Stimulated activated memory B cell treated with anti-CD40 and anti-IgM and Interleukin-4, amounts not matched to agents 10 μg/mL and 1 μg/mL and 100 μg/mL, for 72 hours (primary cell): ENCODE data around the gene PPP1CB.
"Not testable (repeated sequence)": the region's sequence is repeated elsewhere in the genome, so short reads cannot be mapped to it uniquely, and the experiment has no call there.

Experiments used
- ATAC-seq: fragments of 150-1000 bp; cut with Tn5 transposase; 2 replicates; pipeline ENCODE4 v1.10.0; 2021
- H3K27ac Mint-ChIP-seq: one replicate; pipeline ENCODE4 v1.8.0; 2022; ENCODE audit warnings: mild to moderate bottlenecking, mixed read lengths
- H3K27me3 Mint-ChIP-seq: one replicate; pipeline ENCODE4 v1.8.0; 2022; ENCODE audit warnings: mixed read lengths
- H3K36me3 Mint-ChIP-seq: one replicate; pipeline ENCODE4 v1.8.0; 2022; ENCODE audit warnings: mixed read lengths
- H3K4me1 Mint-ChIP-seq: one replicate; pipeline ENCODE4 v1.8.0; 2022; ENCODE audit warnings: mixed read lengths
- H3K4me3 Mint-ChIP-seq: one replicate; pipeline ENCODE4 v1.8.0; 2022; ENCODE audit warnings: mild to moderate bottlenecking, moderate library complexity, mixed read lengths
- H3K9me3 Mint-ChIP-seq: one replicate; pipeline ENCODE4 v1.8.0; 2022; ENCODE audit warnings: mixed read lengths

The PPP1CB gene

DNA sequence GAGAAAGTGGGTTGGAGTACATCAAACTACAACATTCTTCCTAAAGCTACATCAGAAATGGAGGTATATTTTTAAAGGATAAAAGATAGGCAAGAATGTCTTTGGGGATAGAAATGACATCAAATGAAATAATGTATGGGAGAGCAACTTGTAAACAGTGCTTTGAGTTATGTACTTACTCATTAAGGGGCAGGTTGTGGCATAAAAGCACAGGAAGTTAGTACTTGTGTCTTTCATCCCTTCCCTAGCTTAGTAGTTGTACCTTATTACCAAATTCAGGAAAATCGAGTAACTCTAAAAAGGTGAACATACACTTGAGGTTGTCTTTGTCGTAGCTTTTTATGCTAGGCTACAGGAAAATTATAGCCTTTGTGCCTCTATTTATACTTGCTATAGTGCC is 28.9 kb downstream of the PPP1CB start:
- no peak overlapping the region for H3K27ac Mint-ChIP-seq
- H3K36me3 Mint-ChIP-seq, result peaks cover 26% of the 10 kb centered on the region
- no peaks in the 10 kb centered on the region for H3K27me3 Mint-ChIP-seq
- no peak for ATAC-seq
- H3K9me3 Mint-ChIP-seq, result no peaks in the 10 kb centered on the region
- no peak overlapping the region for H3K4me3 Mint-ChIP-seq
- peaks cover 13% of the 10 kb centered on the region for H3K4me1 Mint-ChIP-seq

DNA sequence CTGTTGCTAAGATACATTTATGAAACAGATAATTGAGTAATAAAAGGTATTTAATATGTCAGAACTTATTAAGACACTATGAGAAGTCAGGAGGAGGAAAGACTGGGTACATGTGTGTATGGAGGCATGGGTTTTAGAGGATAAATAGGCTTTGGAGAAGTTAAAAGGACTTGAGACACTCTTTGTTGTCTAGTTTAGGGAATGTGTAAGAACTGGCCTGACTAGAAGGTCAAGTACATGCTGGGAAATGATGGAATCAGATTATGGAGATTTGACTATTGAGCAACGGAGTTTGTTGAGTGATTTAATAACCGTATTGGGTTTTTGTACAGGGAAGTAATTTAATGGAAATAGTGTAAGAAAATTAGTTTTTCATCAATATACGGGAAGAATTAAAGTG is 30.8 kb downstream of the PPP1CB start:
- no peak overlapping the region for H3K27ac Mint-ChIP-seq
- no peaks in the 10 kb centered on the region for H3K4me1 Mint-ChIP-seq
- peaks cover 33% of the 10 kb centered on the region for H3K36me3 Mint-ChIP-seq
- no peaks in the 10 kb centered on the region for H3K9me3 Mint-ChIP-seq
- ATAC-seq, result no peak
- no peaks in the 10 kb centered on the region for H3K27me3 Mint-ChIP-seq
- no peak overlapping the region for H3K4me3 Mint-ChIP-seq

DNA sequence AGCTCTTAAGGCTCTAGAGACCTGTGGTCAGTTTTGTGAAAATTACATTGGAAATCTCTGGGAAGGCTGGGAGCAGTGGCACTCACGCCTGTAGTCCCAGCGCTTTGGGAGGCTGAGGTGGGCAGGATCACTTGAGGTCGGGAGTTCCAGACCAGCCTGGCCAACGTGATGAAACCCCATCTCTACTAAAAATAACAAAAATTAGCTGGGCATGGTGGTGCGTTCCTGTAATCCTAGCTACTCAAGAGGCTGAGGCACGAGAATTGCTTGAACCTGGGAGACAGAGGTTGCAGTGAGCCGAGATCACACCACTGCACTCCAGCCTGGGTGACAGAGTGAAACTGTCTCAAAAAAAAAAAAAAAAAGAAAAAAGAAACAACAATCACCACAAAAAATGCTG is 32.9 kb downstream of the PPP1CB start:
- not testable (repeated sequence) for ATAC-seq, H3K9me3 Mint-ChIP-seq, H3K27me3 Mint-ChIP-seq, H3K27ac Mint-ChIP-seq, H3K4me1 Mint-ChIP-seq, H3K4me3 Mint-ChIP-seq
- peaks cover 49% of the 10 kb centered on the region for H3K36me3 Mint-ChIP-seq

DNA sequence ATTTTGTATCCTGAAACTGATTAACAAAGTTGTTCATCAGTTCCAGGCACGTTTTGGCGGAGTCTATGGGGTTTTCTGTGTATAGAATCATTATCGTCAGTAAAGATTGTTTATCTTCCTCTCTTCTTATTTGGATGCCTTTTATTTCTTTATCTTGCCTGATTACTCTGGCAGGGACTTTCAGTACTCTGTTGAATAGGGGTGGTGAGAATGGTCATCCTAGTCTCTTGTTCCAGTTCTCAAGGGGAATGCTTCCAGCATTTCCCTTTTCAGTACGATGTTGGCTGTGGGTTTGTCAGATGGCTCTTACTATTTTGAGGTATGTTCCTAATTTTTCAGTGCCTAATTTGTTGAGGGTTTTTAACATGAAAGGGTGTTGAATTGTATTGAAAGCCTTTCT is 45.0 kb downstream of the PPP1CB start:
- ATAC-seq, result no peak
- peaks cover 79% of the 10 kb centered on the region for H3K36me3 Mint-ChIP-seq
- no peaks in the 10 kb centered on the region for H3K9me3 Mint-ChIP-seq

DNA sequence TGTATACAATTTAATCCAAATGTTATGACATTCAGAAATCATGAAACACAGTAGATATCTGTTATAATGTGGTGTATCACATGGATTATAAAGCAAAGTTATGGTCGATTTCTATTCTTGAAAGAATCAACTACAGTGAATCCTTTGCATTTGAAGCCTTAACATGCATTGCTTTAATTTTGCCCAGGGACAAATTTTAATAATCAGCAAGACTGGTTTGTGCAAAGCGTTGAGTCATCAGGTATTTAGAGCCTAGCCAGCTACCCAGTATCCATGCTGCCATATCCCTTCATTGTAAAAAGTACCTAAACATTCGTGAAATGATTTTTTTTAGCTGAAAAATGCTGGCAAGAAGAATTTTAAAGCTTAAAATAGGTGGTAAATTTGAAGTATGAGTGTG is 50.1 kb downstream of the PPP1CB start:
- H3K27ac Mint-ChIP-seq, result no peak overlapping the region
- ATAC-seq, result no peak
- H3K9me3 Mint-ChIP-seq, result no peaks in the 10 kb centered on the region
- H3K4me1 Mint-ChIP-seq, result peaks cover 7% of the 10 kb centered on the region
- H3K4me3 Mint-ChIP-seq, result no peak overlapping the region
- H3K36me3 Mint-ChIP-seq, result peaks cover 62% of the 10 kb centered on the region
- H3K27me3 Mint-ChIP-seq, result no peaks in the 10 kb centered on the region

More for the DNA sequence above, 45.0 kb downstream of the PPP1CB start:
- no peak overlapping the region for H3K4me3 Mint-ChIP-seq
- peaks cover 21% of the 10 kb centered on the region for H3K4me1 Mint-ChIP-seq
- no peak overlapping the region for H3K27ac Mint-ChIP-seq
- no peaks in the 10 kb centered on the region for H3K27me3 Mint-ChIP-seq

DNA sequence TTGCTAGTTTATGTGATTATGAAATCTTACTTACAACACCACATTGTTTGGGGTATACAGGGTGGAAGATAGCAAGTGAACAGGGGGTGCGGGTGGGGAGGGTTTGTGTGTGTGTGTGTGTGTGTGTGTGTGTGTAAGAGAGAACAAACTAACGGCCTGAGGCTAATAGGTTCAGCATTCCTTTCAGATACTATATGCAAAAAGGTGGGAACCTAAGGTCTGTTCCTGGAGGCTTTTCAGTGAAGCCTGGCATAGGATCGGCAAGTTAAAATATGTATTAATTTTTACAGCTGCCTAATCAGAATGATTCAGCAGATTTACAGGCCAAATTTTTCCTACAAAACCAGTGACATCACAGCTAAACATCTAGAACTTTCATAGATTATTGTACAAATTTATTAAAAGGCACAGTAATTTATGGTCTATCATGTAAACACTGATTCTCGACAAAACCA is 51.4 kb downstream of the PPP1CB start:
- no peak for ATAC-seq
- Mint-ChIP-seq H3K27me3 (no peaks in the 10 kb centered on the region), H3K9me3 (no peaks in the 10 kb centered on the region), H3K36me3 (peaks cover 49% of the 10 kb centered on the region), H3K4me3 (no peak overlapping the region), H3K4me1 (no peaks in the 10 kb centered on the region), H3K27ac (no peak overlapping the region)

DNA sequence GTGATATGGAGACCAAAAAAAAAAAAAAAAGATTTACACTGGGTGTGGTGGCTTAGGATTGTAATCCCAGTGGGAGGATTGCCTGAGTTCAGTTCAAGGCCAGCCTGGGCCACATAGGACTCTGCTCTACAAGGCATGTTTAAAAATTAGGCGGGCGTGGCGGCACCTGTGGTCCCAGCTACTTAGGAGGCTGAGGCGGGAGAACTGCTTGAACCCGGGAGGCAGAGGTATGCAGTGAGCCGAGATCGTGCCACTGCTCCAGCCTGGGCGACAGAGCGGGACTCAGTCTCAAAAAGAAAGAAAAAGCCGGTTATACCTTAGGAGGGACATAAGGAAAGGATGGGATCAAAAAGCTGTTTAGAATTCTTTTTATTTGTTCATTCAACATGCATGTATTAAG is 58.3 kb downstream of the PPP1CB start:
- H3K27me3 Mint-ChIP-seq, result no peaks in the 10 kb centered on the region
- peaks cover 12% of the 10 kb centered on the region for H3K36me3 Mint-ChIP-seq
- H3K4me1 Mint-ChIP-seq, result peaks cover 7% of the 10 kb centered on the region
- H3K9me3 Mint-ChIP-seq, result no peaks in the 10 kb centered on the region
- ATAC-seq, result no peak
- peak overlapping the region; percentile 76 for H3K4me3 Mint-ChIP-seq
- H3K27ac Mint-ChIP-seq, result no peak overlapping the region

DNA sequence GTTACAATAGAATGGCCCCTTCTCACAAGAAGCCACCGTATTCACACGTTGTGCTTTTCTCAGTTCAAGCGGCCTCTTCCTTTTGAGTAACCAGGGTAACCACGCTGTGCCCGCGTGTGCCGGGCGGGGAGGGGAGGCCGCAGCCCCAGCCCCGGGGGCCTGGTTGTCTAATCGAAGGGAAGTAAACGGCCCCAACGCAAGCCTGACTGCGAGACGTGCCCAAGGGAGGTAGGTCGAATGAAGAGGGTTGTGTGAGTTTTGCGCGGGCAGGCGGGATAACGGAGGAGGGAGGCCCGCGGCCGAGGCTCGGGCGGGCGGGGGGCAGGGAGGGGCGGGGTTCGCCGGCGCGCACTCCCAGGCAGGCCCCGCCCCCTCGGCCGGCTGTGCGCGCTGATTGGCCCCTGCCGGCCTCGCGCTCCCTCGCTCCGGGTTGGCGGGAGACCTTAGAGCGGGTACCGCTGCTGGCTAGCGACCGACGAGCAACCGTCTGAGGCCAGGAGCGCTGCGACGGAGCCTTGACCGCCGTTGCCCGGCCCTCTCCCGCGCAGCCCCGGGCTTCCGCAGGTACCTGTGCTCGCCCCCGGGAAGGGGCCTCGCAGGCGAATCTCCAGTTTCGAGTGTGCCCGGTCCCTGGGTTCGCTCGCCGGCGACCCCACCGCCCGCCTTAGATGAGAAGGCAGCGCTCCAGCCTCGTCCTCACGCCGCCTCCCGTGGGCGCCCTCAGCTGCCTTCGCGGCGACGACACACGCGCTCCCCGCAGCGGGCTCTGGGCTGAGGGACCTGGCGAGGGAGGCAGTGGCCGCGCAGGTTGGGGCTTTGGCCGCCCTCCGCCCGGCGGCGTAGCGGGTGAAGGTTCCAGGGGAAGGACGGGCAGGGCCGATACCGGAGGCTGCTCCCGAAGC is 59.0 kb downstream of the PPP1CB start, which contains the start of gene SPDYA:
Gene SPDYA (plus strand): TSS at position 451 of the 902 bp plus-strand sequence. CDS start 5,181 bp downstream, outside the sequence.
- Mint-ChIP-seq H3K36me3 (peaks cover 9% of the 10 kb centered on the region), H3K4me1 (peaks cover 7% of the 10 kb centered on the region), H3K27ac (no peak within 1 kb of the TSS), H3K27me3 (no peaks in the 10 kb centered on the region), H3K9me3 (no peaks in the 10 kb centered on the region), H3K4me3 (peak within 1 kb of the TSS; percentile 76)
- peak; percentile 93 for ATAC-seq

DNA sequence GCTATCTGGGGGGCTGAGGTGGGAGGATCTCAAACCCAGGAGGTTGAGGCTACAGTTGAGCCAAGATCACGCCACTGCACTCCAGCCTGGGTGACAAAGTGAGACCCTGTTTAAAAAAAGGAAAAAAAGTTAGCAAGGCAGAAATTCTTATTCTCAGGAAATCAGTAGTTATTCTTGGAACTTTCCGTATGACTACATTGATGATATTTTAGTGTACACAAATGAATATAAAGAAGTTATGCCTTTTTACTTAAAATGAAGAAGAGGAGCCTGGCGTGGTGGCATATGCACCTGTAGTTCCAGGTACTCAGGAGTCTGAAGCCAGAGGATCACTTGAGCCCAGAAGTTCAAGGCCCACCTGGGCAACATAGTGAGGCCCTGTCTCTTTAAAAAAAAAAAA is 66.4 kb downstream of the PPP1CB start:
- Mint-ChIP-seq H3K27ac (no peak overlapping the region), H3K4me3 (no peak overlapping the region), H3K36me3 (no peaks in the 10 kb centered on the region), H3K4me1 (no peaks in the 10 kb centered on the region), H3K27me3 (no peaks in the 10 kb centered on the region), H3K9me3 (no peaks in the 10 kb centered on the region)
- ATAC-seq, result no peak

DNA sequence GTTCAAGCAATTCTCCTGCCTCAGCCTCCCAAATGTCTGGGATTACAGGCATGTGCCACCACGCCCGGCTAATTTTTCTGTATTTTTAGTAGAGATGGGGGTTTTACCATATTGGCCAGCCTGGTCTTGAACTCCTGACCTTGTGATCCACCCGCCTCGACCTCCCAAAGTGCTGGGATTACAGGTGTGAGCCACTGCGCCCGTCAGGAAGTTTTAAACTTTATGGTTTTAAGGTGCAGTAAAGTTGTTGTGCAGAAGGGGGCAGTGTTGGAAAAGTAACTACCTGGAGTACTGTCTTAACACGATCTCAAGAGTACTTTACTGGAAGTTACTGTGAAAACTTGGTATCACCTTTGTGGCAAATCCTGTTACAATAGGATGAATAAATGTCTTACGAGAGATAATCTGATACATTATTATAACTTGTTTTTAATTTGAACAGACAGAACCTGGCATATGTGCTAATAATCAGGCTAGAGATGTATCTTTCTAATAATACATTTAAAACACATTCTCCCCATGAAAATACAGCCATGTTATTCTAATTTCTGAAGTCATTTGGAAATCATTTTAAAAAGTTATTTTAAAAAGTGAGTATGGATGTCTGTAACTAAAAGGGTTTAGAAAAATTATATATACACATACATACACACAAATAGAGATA is 69.8 kb downstream of the PPP1CB start:
- H3K9me3 Mint-ChIP-seq, result no peaks in the 10 kb centered on the region
- no peaks in the 10 kb centered on the region for H3K27me3 Mint-ChIP-seq
- H3K4me1 Mint-ChIP-seq, result no peaks in the 10 kb centered on the region
- H3K36me3 Mint-ChIP-seq, result no peaks in the 10 kb centered on the region
- ATAC-seq, result no peak
- no peak overlapping the region for H3K4me3 Mint-ChIP-seq
- no peak overlapping the region for H3K27ac Mint-ChIP-seq

DNA sequence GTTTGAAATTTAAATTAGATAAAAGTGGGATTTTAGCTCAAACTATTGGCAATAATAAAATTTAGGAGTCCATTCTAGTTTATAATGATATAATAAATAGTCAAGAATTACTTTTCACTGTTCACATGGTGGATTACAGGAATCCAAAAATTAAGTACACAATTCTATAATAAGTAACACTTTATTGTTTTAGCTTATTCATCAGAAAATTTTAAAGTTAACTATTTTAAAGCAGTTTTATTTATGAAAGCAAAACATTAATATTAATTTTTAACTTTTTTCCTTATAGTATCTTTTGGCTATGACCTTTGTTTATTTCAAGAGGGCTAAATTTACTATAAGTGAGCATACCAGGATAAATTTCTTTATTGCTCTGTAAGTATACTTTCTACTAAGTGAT is 70.4 kb downstream of the PPP1CB start:
- H3K27ac Mint-ChIP-seq, result no peak overlapping the region
- ATAC-seq, result no peak
- H3K4me3 Mint-ChIP-seq, result no peak overlapping the region
- no peaks in the 10 kb centered on the region for H3K4me1 Mint-ChIP-seq
- H3K9me3 Mint-ChIP-seq, result no peaks in the 10 kb centered on the region
- H3K36me3 Mint-ChIP-seq, result no peaks in the 10 kb centered on the region
- H3K27me3 Mint-ChIP-seq, result no peaks in the 10 kb centered on the region

DNA sequence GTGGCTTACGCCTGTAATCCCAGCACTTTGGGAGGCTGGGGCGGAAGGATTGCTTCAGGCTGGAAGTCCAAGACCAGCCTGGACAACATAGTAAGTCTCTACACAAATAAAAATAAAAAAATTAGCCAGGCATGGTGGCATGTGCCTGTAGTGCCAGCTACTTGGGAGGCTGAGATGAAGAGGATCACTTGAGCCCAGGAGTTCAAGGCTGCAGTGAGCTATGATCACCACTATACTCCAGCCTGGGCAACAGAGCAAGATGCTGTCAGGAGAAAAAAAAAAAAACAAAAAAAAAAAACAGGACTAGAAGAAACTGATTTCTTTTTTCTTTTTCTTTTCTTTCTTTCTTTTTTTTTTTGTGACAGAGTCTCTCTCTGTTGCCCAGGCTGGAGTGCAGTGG is 72.6 kb downstream of the PPP1CB start:
- Mint-ChIP-seq H3K27me3 (no peaks in the 10 kb centered on the region), H3K9me3 (no peaks in the 10 kb centered on the region), H3K4me1 (no peaks in the 10 kb centered on the region), H3K27ac (no peak overlapping the region), H3K4me3 (no peak overlapping the region), H3K36me3 (no peaks in the 10 kb centered on the region)
- no peak for ATAC-seq

DNA sequence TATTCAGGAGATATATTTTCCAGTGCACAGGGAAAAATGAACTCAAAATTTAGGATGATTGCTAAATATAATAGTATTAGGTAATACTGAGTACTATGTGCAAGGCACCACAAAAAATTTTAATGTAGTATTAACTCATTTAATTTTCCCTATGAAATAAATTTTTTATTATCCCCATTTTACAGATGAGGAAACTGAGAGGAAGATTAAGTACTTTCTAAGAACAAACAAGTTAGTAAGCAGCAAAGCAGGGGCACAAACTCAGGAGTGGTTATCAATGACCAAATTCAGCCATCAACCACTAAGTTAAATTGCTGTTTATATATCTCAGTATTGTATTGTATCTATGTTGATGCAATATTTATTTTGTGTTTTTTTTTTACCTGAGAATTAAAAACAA is 73.2 kb downstream of the PPP1CB start:
- Mint-ChIP-seq H3K36me3 (no peaks in the 10 kb centered on the region), H3K4me3 (no peak overlapping the region), H3K9me3 (no peaks in the 10 kb centered on the region), H3K27me3 (no peaks in the 10 kb centered on the region), H3K27ac (no peak overlapping the region), H3K4me1 (no peaks in the 10 kb centered on the region)
- no peak for ATAC-seq

DNA sequence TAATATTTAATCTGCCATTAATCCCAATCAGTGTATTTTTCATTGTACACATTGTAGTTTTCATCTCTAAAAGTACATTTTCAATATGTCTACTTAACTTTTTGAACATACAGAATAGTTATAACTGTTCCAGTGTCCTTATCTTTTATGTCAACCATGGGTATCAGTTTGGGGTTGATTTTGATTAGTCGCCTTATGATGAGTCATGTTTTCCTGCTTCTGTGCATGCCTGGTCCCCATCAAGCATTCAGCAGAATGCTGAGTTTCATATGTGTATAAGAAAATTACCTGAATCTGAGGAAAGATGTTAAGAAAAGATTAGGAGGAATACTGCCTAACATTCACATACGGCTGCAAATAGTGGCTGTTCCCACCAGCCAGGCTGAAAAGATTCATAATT is 76.8 kb downstream of the PPP1CB start:
- H3K9me3 Mint-ChIP-seq, result no peaks in the 10 kb centered on the region
- no peaks in the 10 kb centered on the region for H3K27me3 Mint-ChIP-seq
- ATAC-seq, result no peak
- no peaks in the 10 kb centered on the region for H3K36me3 Mint-ChIP-seq
- H3K27ac Mint-ChIP-seq, result no peak overlapping the region
- H3K4me1 Mint-ChIP-seq, result no peaks in the 10 kb centered on the region
- no peak overlapping the region for H3K4me3 Mint-ChIP-seq

DNA sequence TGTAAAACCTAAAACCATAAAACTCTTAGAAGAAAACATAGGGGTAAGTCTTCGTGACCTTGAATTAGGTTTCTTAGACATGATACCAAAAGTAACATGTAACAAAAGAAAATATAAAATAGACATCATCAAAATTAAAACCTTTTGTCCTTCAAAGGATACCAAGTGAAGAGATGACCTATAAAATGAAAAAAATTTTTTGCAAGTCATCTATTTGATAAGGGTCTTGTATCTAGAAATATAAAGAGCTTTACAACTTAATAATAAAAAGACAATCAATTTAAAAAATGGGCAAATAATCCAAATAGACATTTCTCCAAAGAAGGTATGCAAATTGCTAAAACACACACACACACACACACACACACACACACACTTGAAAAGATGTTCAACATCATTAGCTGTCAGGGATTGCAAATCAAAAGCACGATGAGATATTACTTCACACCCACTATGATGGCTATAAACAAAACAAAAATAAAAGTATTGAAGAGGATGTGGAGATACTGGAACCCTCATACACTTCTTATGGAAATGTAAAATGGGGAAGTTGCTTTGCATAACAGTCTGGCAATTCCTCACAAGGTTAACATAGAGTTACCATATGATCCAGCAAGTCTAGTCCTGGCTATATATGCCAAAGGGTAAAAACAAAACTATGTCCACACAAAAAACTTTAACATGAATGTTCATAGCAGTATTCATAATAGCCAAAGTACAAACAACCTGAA is 82.3 kb downstream of the PPP1CB start:
- H3K36me3 Mint-ChIP-seq, result no peaks in the 10 kb centered on the region
- no peak overlapping the region for H3K27ac Mint-ChIP-seq
- no peak overlapping the region for H3K4me3 Mint-ChIP-seq
- peaks cover 3% of the 10 kb centered on the region for H3K9me3 Mint-ChIP-seq
- ATAC-seq, result no peak
- no peaks in the 10 kb centered on the region for H3K4me1 Mint-ChIP-seq
- H3K27me3 Mint-ChIP-seq, result no peaks in the 10 kb centered on the region
